ENCODE measurements around the gene DCAF6.
"Not testable (repeated sequence)": the region's sequence is repeated elsewhere in the genome, so short reads cannot be mapped to it uniquely, and the experiment has no call there.

Gene DCAF6

GRCh38 chr1:167923324-167924056 lies 13.0 kb upstream of the DCAF6 start:
- no peak for DNase-seq (ENCODE audit: low spot score)

DNA sequence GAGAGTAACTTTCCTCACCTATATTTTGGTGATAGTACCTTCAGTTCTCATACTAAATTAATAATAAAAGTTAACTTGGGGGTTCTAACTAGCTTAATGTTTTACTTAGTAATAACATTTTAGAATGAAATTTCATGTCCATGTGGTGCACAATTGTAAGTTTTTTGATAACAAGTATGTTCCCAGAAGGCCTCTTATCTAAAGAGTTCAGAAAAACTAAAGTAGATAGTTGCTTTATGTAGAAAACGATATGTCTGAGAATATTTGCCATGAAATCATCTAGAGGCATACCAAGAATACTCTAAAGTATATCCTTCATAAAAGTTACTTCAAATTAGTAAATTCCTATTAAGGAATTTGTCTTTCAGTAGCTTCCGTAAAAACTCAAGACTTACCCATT lies 12.4 kb upstream of the DCAF6 start:
- no peak for DNase-seq (ENCODE audit: low spot score)

GRCh38 chr1:167924543-167925231 lies 11.8 kb upstream of the DCAF6 start:
- no peak for DNase-seq (ENCODE audit: low spot score)

DNA sequence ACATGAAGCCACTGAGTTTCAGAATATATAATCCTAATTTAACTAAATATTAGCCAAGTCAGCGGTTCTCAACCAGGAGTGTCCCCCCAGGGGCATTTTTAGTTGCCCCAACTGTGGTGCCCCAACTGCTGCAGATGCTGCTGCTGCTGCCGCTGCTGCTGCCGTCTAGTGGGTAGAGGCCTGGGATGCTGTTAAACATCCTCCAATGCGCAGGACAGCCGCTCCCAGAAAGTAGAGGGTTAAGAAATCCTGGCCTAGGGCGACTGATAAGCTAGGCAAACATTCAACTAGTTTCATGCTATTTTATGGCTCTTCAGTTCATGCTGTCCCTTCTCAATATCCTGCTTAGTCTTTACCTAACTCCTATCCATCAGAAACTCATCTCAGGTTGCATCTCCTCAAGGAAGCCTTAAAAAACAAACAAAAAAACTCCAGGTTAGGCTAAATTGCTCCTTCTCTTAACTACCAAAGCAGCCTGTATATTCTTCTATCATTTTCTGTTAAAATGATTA lies 9.9 kb upstream of the DCAF6 start:
- DNase-seq (ENCODE audit: low spot score) = no peak

DNA sequence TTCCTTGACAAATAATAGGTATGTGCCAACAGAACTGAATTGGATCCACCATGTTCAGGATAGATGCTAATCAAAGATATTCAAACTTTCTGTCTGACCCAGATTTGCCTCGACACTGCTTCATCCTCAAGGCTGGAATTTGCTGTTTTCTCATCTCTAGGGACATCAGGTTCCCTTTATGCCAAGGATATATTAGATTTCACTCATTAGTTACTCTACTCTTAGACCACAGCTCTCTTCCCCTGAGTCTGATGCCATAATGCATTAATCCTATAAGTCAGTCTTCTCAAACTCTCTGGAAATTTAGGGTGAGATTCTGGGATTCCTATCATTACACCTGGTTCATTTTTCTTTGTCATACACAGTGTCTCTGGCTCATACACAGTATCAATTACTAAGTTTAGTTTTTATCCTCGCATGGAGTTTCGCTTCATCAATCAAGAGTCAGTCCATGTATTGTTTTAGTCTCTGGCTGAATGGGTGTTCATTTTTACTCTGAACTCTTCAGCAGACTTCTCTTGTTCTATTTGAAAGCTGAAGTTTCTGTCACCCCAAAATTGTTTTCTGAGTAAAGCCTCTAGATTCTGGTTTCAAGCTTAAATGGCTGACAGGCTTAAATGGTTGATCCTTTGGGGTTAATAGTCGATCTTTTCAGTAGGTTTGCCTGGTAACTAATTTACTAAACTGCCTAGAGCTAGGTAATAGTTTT lies 9.3 kb upstream of the DCAF6 start:
- no peak for DNase-seq (ENCODE audit: low spot score)

DNA sequence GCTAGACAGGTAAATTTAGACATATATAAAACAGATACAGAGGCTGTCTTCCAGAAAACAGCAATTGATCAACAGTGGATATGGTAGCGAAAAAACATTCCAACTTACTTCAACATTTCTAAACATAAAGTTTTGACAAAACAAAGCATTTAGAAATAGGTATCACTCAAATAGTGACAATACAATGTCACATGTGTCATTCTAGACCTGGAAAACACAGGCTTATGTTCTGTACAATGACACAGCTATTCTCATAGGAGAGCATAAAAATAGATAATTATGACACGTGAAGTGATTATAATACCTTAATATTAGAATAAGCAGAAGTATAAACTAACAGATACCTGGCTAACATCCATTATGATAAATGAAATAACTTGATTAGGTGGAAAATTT lies 8.0 kb upstream of the DCAF6 start:
- DNase-seq (ENCODE audit: low spot score) = no peak

GRCh38 chr1:167928919-167929318 lies 7.6 kb upstream of the DCAF6 start:
- DNase-seq (ENCODE audit: low spot score) = not testable (repeated sequence)

DNA sequence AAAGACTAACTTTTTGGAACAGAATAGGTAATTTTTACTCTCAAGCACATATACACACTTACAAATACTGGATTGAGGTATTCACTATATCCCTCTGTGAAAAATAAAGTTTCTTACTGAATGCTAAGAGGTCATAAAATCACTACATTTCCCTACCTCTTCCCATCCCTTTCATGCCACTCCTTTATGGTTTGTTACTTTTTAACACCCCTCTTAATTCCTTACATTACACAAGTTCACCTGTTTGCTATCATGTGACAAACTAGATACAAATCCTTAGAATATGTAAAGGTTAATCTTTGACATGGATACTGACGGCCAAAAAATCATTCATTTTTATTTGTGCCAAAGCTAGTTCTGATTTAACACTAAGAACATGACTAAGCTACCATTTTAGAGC lies 6.8 kb upstream of the DCAF6 start:
- DNase-seq (ENCODE audit: low spot score) = no peak

DNA sequence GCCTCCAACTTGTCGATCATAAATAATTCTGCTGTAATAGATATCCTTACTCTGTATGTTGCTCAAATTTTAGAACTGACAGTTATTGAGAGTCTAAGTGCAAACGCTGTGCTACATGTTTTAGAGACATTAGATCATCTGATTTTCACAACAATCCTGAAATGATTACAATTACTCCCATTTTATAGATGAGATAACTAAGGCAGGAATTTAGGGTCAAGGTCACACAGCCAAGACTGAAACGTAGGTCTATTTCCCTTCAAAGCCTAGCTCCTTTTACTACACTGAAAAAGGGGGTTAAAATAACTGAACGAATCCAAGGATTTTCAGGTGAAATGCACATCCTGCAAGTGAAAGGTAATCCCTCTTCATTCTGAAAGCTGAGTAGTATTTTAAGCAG lies 2.7 kb upstream of the DCAF6 start:
- DNase-seq (ENCODE audit: low spot score) = no peak

- DNase-seq (ENCODE audit: low spot score) = peak; percentile 74
Observed at GRCh38 chr1:167934426-167935215, 1.9 kb upstream of the DCAF6 start.

GRCh38 chr1:167935216-167936067 lies 1.0 kb upstream of the DCAF6 start:
- peak; percentile 76 for DNase-seq (ENCODE audit: low spot score)

DNA sequence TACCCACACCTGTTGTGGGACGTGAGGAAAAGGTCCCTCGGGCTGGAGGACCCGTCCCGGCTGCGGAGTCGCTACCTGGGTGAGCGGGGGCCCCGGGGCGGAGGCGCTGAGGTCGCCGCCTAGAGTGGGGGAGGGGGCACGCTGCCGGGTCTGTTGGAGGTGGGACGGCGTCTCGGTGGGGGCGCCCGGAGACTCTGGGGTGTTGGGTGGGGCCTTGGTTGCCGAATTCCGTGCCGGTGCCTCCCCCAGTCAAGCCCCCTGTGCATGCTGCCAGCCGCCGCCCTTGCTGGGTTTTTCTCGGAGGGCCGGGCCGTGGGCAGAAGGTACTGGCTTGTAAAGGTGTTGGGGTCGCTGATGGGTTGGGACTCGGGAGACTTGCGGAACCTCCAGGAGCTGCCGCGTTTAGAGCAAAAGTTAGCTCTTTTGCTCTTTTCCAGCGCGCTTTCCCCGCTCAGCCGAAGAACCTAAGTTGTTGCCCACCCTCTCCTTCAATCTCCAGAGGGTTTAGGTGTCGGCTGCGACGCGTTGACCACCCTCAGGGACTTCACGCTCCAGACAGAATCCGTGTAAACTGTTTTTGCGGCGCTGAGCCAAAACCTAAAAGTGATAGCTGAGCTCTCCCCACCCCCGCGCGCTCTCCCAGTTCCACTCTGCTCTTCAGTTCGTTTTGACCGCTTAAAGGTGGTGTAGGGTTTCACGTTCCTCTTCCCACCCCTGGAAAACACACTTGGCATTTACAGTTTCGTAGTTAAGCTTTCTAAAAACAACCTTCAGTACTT lies 636 bp downstream of the DCAF6 start, which contains the start of gene MPC2:
Gene MPC2 (minus strand): TSS at position 143 of the 779 bp plus-strand sequence. CDS start 1,231 bp downstream, outside the sequence.
- DNase-seq (ENCODE audit: low spot score) = peak; percentile 82

- no peak for DNase-seq (ENCODE audit: low spot score)
Observed at GRCh38 chr1:167937709-167938010, 1.2 kb downstream of the DCAF6 start.

GRCh38 chr1:167938080-167938636 lies 1.7 kb downstream of the DCAF6 start:
- peak; percentile 49 for DNase-seq (ENCODE audit: low spot score)

- no peak for DNase-seq (ENCODE audit: low spot score)
Observed at GRCh38 chr1:167940264-167940663, 3.8 kb downstream of the DCAF6 start.

DNA sequence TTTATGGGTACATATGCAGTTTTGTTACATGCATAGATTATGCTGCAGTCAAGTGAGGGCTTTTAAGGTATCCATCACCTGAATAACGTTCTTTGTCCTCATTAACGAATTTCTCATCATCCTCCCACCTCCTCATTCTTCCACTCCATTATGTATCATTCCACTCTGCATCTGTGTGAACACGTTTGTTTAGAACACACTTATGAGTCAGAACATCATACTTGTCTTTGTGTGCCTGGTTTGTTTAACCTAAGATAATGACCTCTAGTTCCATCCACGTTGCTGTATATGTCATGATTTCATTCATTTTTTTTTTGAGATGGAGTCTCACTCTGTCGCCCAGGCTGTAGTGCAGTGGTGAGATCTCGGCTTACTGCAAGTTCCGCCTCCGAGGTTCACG lies 7.1 kb downstream of the DCAF6 start:
- no peak for DNase-seq (ENCODE audit: low spot score)

DNA sequence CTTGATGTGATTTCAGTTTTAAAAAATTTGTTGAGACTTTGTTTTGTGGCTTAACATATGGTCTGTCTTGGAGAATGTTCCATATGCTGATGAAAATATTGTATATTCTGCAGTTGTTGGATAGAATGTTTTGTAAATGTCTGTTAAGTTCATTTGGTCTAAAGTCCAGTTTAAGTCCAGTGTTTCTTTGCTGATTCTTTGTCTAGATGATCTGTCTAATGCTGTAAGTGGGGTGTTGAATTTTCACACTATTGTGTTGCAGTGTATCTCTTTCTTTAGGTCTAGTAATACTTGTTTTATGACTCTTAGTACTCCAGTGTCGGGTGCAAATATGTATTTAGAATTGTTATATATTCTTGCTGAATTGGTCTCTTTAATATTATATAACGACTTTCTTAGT lies 11.2 kb downstream of the DCAF6 start:
- no peak for DNase-seq (ENCODE audit: low spot score)

- DNase-seq (ENCODE audit: low spot score) = no peak
Observed at GRCh38 chr1:167949785-167950184, 13.3 kb downstream of the DCAF6 start.

GRCh38 chr1:167950569-167950968 lies 14.1 kb downstream of the DCAF6 start:
- no peak for DNase-seq (ENCODE audit: low spot score)

DNA sequence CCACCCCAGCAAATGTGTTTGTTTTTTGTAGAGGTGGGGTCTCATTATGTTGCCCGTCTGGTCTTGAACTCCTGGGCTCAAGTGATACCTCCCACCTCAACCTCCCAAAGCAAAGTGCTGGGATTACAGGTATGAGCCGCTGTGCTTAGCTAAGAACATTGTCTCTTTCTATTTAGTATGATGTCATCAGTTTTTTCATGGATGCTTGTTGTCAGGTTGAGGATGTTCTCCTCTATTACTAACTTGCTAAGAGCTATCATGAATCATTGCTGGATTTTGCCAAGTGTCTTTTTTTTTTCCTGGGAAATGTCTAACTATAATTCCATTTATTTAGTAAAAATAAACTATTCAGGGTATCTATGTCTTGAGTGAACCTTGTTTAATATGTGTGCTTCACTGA lies 19.4 kb downstream of the DCAF6 start:
- DNase-seq (ENCODE audit: low spot score) = no peak
